HepG2 (cell line): ENCODE data around the gene CKS1B. TPM values are rescaled to one million over a fixed set of nuclear protein-coding genes. Genes with fewer than 3 reads are reported as not detected.

Experiments
- ATAC-seq: fragments of 200-7000 bp; cut with Tn5 transposase; 3 replicates; pipeline ENCODE4 v1.9.1; 2020; ENCODE audit warnings: mild to moderate bottlenecking, moderate library complexity
- BruUV-seq: library from RNA; stranded (reverse); fragments of 400-500 nt; replicated peaks from 2 replicates; lab custom pipeline; 2021; lab: Mats Ljungman, UMichigan
- CTCF ChIA-PET: fragments of 300-600 bp; formaldehyde crosslinking; extraction: SDS; loops from one replicate; lab custom pipeline; 2021; ENCODE audit warnings: low total read pairs, inconsistent platforms, low intra/inter-chr PET ratio; lab: Yijun Ruan, JAX
- POLR2A ChIA-PET: fragments of 350-600 bp; sonication (Branson Sonifier 250); formaldehyde crosslinking; loops from one replicate; lab custom pipeline; 2020; ENCODE audit warnings: antibody characterized with exemption, inconsistent platforms; lab: Yijun Ruan, JAX
- DNase-seq: peaks from one replicate; pipeline ENCODE4 v3.0.0-alpha.2; 2015; ENCODE audit warnings: low spot score
- FAIRE-seq: peaks from 3 replicates; lab custom pipeline; 2011; peaks lifted over from hg19 to GRCh38; lab: Jason Lieb, UNC
- H2AFZ ChIP-seq: one replicate; pipeline ENCODE4 v1.6.1; 2011; ENCODE audit warnings: low read length, inconsistent platforms
- H3K27ac ChIP-seq: fragments of 300-600 bp; 3 replicates; pipeline ENCODE4 v1.8.0; 2011; ENCODE audit warnings: mixed run types, mild to moderate bottlenecking, mixed read lengths, low read length, inconsistent platforms; ENCODE audit not compliant: insufficient read depth; ENCODE audit errors: extremely low read length
- H3K27me3 ChIP-seq, 2 experiments: fragments of 200-600 bp in 1 of 2; 2 replicates in 1 of 2; 3 replicates in 1 of 2; pipeline versions ENCODE4 v1.6.0 to v1.8.0; 2011; ENCODE audit warnings: low read length in 2 of 2, mild to moderate bottlenecking in 2 of 2, moderate library complexity in 2 of 2, inconsistent platforms in 1 of 2; ENCODE audit not compliant: insufficient read depth in 2 of 2, control insufficient read depth in 1 of 2
- H3K36me3 ChIP-seq, 2 experiments: fragments of 200-600 bp in 1 of 2; replicated peaks in 1 of 2; 2 replicates in 1 of 2; 3 replicates in 1 of 2; pipeline versions ENCODE4 v1.5.1 to v1.8.0; 2011; ENCODE audit warnings: low read length in 2 of 2, inconsistent platforms in 1 of 2; ENCODE audit not compliant: insufficient read depth in 2 of 2, control insufficient read depth in 1 of 2
- H3K4me1 ChIP-seq: 2 replicates; pipeline ENCODE4 v1.5.1; 2012; ENCODE audit warnings: low read length, inconsistent platforms; ENCODE audit not compliant: insufficient read depth
- H3K4me2 ChIP-seq: 2 replicates; pipeline ENCODE4 v1.6.0; 2011; ENCODE audit warnings: low read depth, low read length, inconsistent platforms
- H3K4me3 ChIP-seq, 3 experiments: fragments of 200-600 bp in 1 of 3; sonication (generic), shearing (Covaris generic) in 1 of 3; replicated peaks in 1 of 3; 2 replicates each; pipeline ENCODE4 v1.5.1; 2011 to 2016; ENCODE audit warnings: low read length in 3 of 3, inconsistent platforms in 2 of 3, low read depth in 2 of 3, mild to moderate bottlenecking in 2 of 3, control low read depth in 1 of 3, mixed read lengths in 1 of 3; ENCODE audit not compliant: insufficient read depth in 1 of 3
- H3K79me2 ChIP-seq: one replicate; pipeline ENCODE4 v1.6.1; 2011; ENCODE audit warnings: low read length, inconsistent platforms; ENCODE audit not compliant: insufficient read depth
- H3K9ac ChIP-seq: 2 replicates; pipeline ENCODE4 v1.6.0; 2011; ENCODE audit warnings: mild to moderate bottlenecking, low read depth, low read length, inconsistent platforms; ENCODE audit not compliant: insufficient read depth
- H3K9me3 ChIP-seq: 2 replicates; pipeline ENCODE4 v1.5.1; 2012; ENCODE audit warnings: mild to moderate bottlenecking, low read length
- H4K20me1 ChIP-seq: 2 replicates; pipeline ENCODE4 v1.6.0; 2011; ENCODE audit warnings: inconsistent platforms, mild to moderate bottlenecking, low read length, moderate library complexity; ENCODE audit not compliant: insufficient read depth
- AKAP8 ChIP-seq: sonication (generic); formaldehyde crosslinking; IDR thresholded peaks from 2 replicates; pipeline ENCODE4 v1.5.1; 2020; ENCODE audit warnings: mild to moderate bottlenecking, missing genetic modification reagents
- NFIC ChIP-seq: IDR thresholded peaks from 2 replicates; pipeline ENCODE4 v1.6.1; 2012; ENCODE audit warnings: mild to moderate bottlenecking, low read length, inconsistent platforms
- TEAD2 ChIP-seq: sonication (generic); formaldehyde crosslinking; IDR thresholded peaks from 2 replicates; pipeline ENCODE4 v1.9.0; 2021; ENCODE audit warnings: missing genetic modification reagents
- TRIM24 ChIP-seq: sonication (generic); formaldehyde crosslinking; IDR thresholded peaks from 2 replicates; pipeline ENCODE4 v1.8.0; 2022; ENCODE audit warnings: mild to moderate bottlenecking, missing genetic modification reagents
- ZNF10 ChIP-seq: sonication (generic); formaldehyde crosslinking; IDR thresholded peaks from 2 replicates; pipeline ENCODE4 v1.4.0; 2020; ENCODE audit warnings: mild to moderate bottlenecking, low read depth, missing genetic modification reagents, borderline replicate concordance
- ZNF30 ChIP-seq: sonication (generic); formaldehyde crosslinking; IDR thresholded peaks from 2 replicates; pipeline ENCODE4 v1.5.0; 2020; ENCODE audit warnings: mild to moderate bottlenecking, missing genetic modification reagents
- ZNF33A ChIP-seq: sonication (generic); formaldehyde crosslinking; IDR thresholded peaks from 2 replicates; pipeline ENCODE4 v1.5.1; 2020; ENCODE audit warnings: missing genetic modification reagents, mild to moderate bottlenecking, moderate library complexity, borderline replicate concordance
- ZNF441 ChIP-seq: sonication (generic); formaldehyde crosslinking; IDR thresholded peaks from 2 replicates; pipeline ENCODE4 v1.7.0; 2021; ENCODE audit warnings: missing genetic modification reagents, borderline replicate concordance
- ZNF570 ChIP-seq: sonication (generic); formaldehyde crosslinking; IDR thresholded peaks from 2 replicates; pipeline ENCODE4 v1.4.0; 2020; ENCODE audit warnings: mild to moderate bottlenecking, missing genetic modification reagents, borderline replicate concordance
- ZNF75D ChIP-seq: sonication (generic); formaldehyde crosslinking; IDR thresholded peaks from 2 replicates; pipeline ENCODE4 v1.8.1; 2023; ENCODE audit warnings: missing genetic modification reagents, mild to moderate bottlenecking, borderline replicate concordance
- ZNF878 ChIP-seq: sonication (generic); formaldehyde crosslinking; IDR thresholded peaks from 2 replicates; pipeline ENCODE4 v1.8.1; 2023; ENCODE audit warnings: mild to moderate bottlenecking, missing genetic modification reagents, moderate library complexity
- WGBS: methylation state at CpG from one replicate; pipeline ENCODE4 v1.1.6; 2017; ENCODE audit warnings: low lambda C conversion rate; 5-methylcytosine and 5-hydroxymethylcytosine counted together
- in situ Hi-C: cut with HindIII; loops from 2 replicates; pipeline ENCODE4 v1.10.0; 2017; ENCODE audit warnings: low pct_unique_long_range_greater_than_20kb; ENCODE audit not compliant: extremely low pct_ligation_motif_present
- intact Hi-C: fragments of 100-400 bp; cut with micrococcal nuclease; formaldehyde crosslinking; loops from one replicate; pipeline ENCODE4 v1.10.0; 2022; ENCODE audit not compliant: unreplicated experiment
- polyA plus RNA-seq, 8 experiments: library from polyadenylated mRNA; depleted of rRNA in 3 of 8; stranded (reverse) in 7 of 8; unstranded in 1 of 8; fragments of >200 nt; fragmentation: Illumina TruSeq in 4 of 8; extraction: Trizol in 4 of 8; gene quantifications; 2 replicates each; pipeline versions ENCODE4 v1.2.1 to v1.2.3, GENCODE V29; 2011 to 2016; ENCODE audit warnings: low read depth in 4 of 8, missing spikeins in 1 of 8, mixed read lengths in 1 of 8; ENCODE audit not compliant: insufficient read depth in 1 of 8
- total RNA-seq, 5 experiments: library from RNA; depleted of rRNA; stranded (reverse); fragments of >200 nt; fragmentation: Illumina TruSeq; extraction: Trizol; gene quantifications; 2 replicates each; pipeline ENCODE4 v1.2.3, GENCODE V29; 2016; ENCODE audit warnings: low read depth in 1 of 5
- TF ChIP-seq, protein P1 (sequence below): sonication (generic); formaldehyde crosslinking; IDR thresholded peaks from 2 replicates; pipeline ENCODE4 v1.4.0; 2020; ENCODE audit warnings: missing genetic modification reagents, borderline replicate concordance
- TF ChIP-seq, protein P2 (sequence below): sonication (generic); formaldehyde crosslinking; IDR thresholded peaks from 2 replicates; pipeline ENCODE4 v1.5.0; 2020; ENCODE audit warnings: mild to moderate bottlenecking, missing genetic modification reagents, moderate library complexity
- TF ChIP-seq, protein P3 (sequence below): sonication (generic); formaldehyde crosslinking; IDR thresholded peaks from 2 replicates; pipeline ENCODE4 v1.9.0; 2022; ENCODE audit warnings: low read depth, missing genetic modification reagents

Gene CKS1B
- total and polyA plus RNA-seq, 2 of the 13 experiments (the other 11 are each of a cell fraction or from before 2014, with no cell fraction given) = 217 to 222 TPM

DNA sequence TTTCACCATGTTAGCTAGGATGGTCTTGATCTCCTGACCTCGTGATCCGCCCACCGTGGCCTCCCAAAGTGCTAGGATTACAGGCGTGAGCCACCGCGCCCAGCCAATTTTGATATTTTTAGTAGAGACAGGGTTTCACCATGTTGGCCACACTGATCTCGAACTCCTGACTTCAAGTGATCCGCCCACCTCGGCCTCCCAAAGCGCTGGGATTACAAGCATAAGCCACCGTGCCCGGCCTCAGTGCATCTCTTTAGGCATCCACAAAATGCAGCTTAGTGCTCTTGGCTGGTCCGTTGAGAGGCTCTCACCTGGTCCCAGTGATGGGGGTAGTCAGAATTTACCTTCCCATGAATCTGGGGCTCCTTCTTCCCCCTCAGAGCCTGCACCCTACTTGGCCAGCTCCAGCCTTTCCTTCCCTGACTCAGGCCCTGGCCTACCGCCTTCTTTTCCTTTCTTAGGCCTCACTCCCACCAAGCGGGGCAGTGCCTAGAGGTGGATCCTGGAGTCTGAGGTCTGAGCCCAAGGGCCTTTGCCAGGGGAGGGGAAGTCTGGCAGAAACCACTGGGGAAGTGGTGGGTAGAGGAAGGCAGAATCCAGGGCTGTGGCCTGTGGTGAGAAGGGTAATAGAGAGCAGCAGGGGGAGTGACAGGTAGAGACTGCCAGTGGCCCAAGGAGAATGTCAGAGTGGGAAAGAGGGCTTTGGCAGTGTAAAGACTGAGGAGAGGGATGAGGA, 22.7 kb downstream of the CKS1B start (continued):
- TF ChIP-seq, protein P1, sequence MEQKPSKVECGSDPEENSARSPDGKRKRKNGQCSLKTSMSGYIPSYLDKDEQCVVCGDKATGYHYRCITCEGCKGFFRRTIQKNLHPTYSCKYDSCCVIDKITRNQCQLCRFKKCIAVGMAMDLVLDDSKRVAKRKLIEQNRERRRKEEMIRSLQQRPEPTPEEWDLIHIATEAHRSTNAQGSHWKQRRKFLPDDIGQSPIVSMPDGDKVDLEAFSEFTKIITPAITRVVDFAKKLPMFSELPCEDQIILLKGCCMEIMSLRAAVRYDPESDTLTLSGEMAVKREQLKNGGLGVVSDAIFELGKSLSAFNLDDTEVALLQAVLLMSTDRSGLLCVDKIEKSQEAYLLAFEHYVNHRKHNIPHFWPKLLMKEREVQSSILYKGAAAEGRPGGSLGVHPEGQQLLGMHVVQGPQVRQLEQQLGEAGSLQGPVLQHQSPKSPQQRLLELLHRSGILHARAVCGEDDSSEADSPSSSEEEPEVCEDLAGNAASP = no peak
- no peak for TF ChIP-seq ZNF10 (CRISPR knock-in tag)
- TF ChIP-seq ZNF30 (CRISPR knock-in tag) = no peak
- TF ChIP-seq ZNF441 (CRISPR knock-in tag) = no peak
- no peak for TF ChIP-seq ZNF33A (CRISPR knock-in tag)
- TF ChIP-seq ZNF878 (CRISPR knock-in tag) = no peak

DNA sequence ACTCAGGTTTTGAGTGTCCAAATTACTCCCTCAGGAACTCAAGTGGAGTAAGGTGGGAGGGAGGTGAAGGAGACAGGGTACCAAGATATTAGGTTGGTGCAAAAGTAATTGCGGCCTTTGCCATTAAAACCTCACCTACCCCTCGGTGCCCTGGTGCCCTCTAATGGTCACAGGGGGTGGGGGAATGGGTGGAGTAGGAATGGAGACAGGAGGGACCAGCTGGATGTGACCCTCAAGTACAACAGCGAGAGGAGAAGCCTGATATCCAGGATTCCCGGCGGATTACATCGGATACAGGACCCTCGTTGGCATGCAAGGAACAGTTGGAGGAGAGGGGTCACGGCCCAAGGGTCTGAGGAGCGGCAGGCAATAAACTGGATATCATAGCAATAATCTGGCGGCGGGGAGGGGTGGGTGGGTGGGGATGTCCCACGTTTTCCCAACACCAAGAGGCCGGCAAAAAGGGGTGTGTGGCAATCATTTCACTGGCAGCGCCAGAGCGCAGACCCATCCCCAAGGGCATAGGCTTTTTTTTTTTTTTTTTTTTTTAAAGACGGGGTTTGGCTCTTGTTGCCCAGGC, 23.8 kb downstream of the CKS1B start:
- Histone ChIP-seq H3K27me3 (no peaks in the 10 kb centered on the region; a peak in 1 of 5 replicates), H3K9me3 (no peaks in the 10 kb centered on the region), H3K4me2 (no peak overlapping the region), H3K4me1 (peaks cover 18% of the 10 kb centered on the region), H3K27ac (no peak overlapping the region), H2AFZ (no peak overlapping the region), H3K9ac (no peak overlapping the region), H3K36me3 (no peaks in the 10 kb centered on the region), H4K20me1 (no peaks in the 10 kb centered on the region), H3K4me3 (no peak overlapping the region), H3K79me2 (peaks cover 7% of the 10 kb centered on the region)
- TF ChIP-seq TEAD2 (CRISPR knock-in tag) = no peak
- TF ChIP-seq, protein P2, sequence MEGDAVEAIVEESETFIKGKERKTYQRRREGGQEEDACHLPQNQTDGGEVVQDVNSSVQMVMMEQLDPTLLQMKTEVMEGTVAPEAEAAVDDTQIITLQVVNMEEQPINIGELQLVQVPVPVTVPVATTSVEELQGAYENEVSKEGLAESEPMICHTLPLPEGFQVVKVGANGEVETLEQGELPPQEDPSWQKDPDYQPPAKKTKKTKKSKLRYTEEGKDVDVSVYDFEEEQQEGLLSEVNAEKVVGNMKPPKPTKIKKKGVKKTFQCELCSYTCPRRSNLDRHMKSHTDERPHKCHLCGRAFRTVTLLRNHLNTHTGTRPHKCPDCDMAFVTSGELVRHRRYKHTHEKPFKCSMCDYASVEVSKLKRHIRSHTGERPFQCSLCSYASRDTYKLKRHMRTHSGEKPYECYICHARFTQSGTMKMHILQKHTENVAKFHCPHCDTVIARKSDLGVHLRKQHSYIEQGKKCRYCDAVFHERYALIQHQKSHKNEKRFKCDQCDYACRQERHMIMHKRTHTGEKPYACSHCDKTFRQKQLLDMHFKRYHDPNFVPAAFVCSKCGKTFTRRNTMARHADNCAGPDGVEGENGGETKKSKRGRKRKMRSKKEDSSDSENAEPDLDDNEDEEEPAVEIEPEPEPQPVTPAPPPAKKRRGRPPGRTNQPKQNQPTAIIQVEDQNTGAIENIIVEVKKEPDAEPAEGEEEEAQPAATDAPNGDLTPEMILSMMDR (CRISPR knock-in tag) = peak; percentile 39
- TF ChIP-seq AKAP8 = peak; percentile 2; the same call in 1 of the 2 replicates
- TF ChIP-seq ZNF75D (CRISPR knock-in tag) = no peak
- no peak for TF ChIP-seq ZNF570 (CRISPR knock-in tag)
- TF ChIP-seq, protein P3, sequence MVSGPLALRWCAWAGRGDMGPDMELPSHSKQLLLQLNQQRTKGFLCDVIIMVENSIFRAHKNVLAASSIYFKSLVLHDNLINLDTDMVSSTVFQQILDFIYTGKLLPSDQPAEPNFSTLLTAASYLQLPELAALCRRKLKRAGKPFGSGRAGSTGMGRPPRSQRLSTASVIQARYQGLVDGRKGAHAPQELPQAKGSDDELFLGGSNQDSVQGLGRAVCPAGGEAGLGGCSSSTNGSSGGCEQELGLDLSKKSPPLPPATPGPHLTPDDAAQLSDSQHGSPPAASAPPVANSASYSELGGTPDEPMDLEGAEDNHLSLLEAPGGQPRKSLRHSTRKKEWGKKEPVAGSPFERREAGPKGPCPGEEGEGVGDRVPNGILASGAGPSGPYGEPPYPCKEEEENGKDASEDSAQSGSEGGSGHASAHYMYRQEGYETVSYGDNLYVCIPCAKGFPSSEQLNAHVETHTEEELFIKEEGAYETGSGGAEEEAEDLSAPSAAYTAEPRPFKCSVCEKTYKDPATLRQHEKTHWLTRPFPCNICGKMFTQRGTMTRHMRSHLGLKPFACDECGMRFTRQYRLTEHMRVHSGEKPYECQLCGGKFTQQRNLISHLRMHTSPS (CRISPR knock-in tag) = no peak
- no peak for TF ChIP-seq TRIM24 (CRISPR knock-in tag)
- TF ChIP-seq NFIC = no peak
- no peak for ATAC-seq
- intact Hi-C loops (loop anchor here (5.0 kb wide), 1 partner anchor 64 kb away; the partner anchor contains the start of gene EFNA4), in situ Hi-C loops (loop anchor here (5.0 kb wide), 1 partner anchor 36 kb away; the partner anchor contains the start of gene PYGO2)
- no TSS peak for BruUV-seq
- FAIRE-seq = no peak
- WGBS = 88% methylated on average over 16 of the region's 16 CpGs
- ChIA-PET POLR2A (interaction anchor here (3.9 to 6.7 kb wide), 2 partner anchors 25 to 43 kb away, joined by 21 to 86 read pairs; partner anchors contain the start of gene PBXIP1), CTCF (interaction anchor here (2.8 to 6.8 kb wide), 2 partner anchors 19 to 92 kb away, joined by 11 to 54 read pairs; no protein-coding TSS in a partner anchor)
- no peak for DNase-seq
